HFF-Myc (cell line): ENCODE results near the gene USP2.

Experiments used
- DNase-seq: peaks from one replicate; pipeline ENCODE4 v3.0.0-alpha.2; 2011; ENCODE audit warnings: low read depth; ENCODE audit errors: extremely low read depth
- H3K4me3 ChIP-seq: replicated peaks from 2 replicates; pipeline ENCODE4 v1.5.1; 2011; ENCODE audit warnings: low read depth, mild to moderate bottlenecking, control low read depth, low read length
- CTCF ChIP-seq: IDR thresholded peaks from 2 replicates; pipeline ENCODE4 v1.5.1; 2012; ENCODE audit warnings: mild to moderate bottlenecking, low read depth, low read length, control low read depth; ENCODE audit errors: missing control alignments

Gene USP2

GRCh38 chr11:119350302-119350701, 31.2 kb downstream of the USP2 start:
- DNase-seq = no peak
- H3K4me3 ChIP-seq = no peak overlapping the region
- TF ChIP-seq CTCF = no peak

GRCh38 chr11:119347940-119348605, 33.4 kb downstream of the USP2 start:
- no peak for TF ChIP-seq CTCF
- H3K4me3 ChIP-seq = no peak overlapping the region
- no peak for DNase-seq

GRCh38 chr11:119347242-119347641, 34.2 kb downstream of the USP2 start:
- DNase-seq = no peak
- H3K4me3 ChIP-seq = no peak overlapping the region
- no peak for TF ChIP-seq CTCF

- TF ChIP-seq CTCF = no peak
- no peak within 1 kb of the TSS for H3K4me3 ChIP-seq
- DNase-seq = no peak
Measured at GRCh38 chr11:119346605-119347004, 34.9 kb downstream of the USP2 start, which contains the start of gene MFRP. MFRP (minus strand) TSS chr11:119346705; CDS start chr11:119346513, 192 bp downstream.

GRCh38 chr11:119345685-119346084, 35.8 kb downstream of the USP2 start:
- no peak overlapping the region for H3K4me3 ChIP-seq
- no peak for TF ChIP-seq CTCF
- DNase-seq = no peak

- no peak for TF ChIP-seq CTCF
- H3K4me3 ChIP-seq = no peak overlapping the region
- DNase-seq = no peak
Measured at GRCh38 chr11:119344291-119345010, 37.0 kb downstream of the USP2 start.
